Measurements from ENCODE around the gene EHD1.

GRCh38 chr11:64916040-64916774 is 37.8 kb upstream of the EHD1 start:
- TF ChIP-seq CTCF (conservative IDR thresholded peaks at IDR 0.05; ENCODE audit: low read length) (no peak), EZH2phosphoT487 (IDR thresholded peaks at IDR 0.05; ENCODE audit: borderline replicate concordance) (no peak)
